CD14-positive monocyte (primary cell): ENCODE results near the gene ZNF511. TPM values are rescaled to one million over a fixed set of nuclear protein-coding genes. Genes with fewer than 3 reads are reported as not detected.

ENCODE experiments used
- DNase-seq, 3 donors: peaks; one replicate each; pipeline ENCODE4 v3.0.0-alpha.2; 2011 to 2022
- H2AFZ ChIP-seq: 2 replicates; pipeline ENCODE4 v1.6.0; 2012; ENCODE audit warnings: mild to moderate bottlenecking, low read depth, low read length, inconsistent platforms; ENCODE audit not compliant: insufficient read depth, poor library complexity, severe bottlenecking
- H3K27ac ChIP-seq, 2 donors: 1 replicate in 1 of 2; 2 replicates in 1 of 2; pipeline ENCODE4 v1.5.1; 2012 to 2013; ENCODE audit warnings: low read length in 2 of 2, control low read depth in 1 of 2, inconsistent platforms in 1 of 2, low read depth in 1 of 2, mild to moderate bottlenecking in 1 of 2
- H3K27me3 ChIP-seq, 2 donors: one replicate each; pipeline versions ENCODE4 v1.6.0 to v1.6.1; 2011 to 2013; ENCODE audit warnings: low read length in 2 of 2; ENCODE audit not compliant: control insufficient read depth in 2 of 2, insufficient read depth in 2 of 2
- H3K36me3 ChIP-seq, 2 donors: replicated peaks in 1 of 2; 1 replicate in 1 of 2; 2 replicates in 1 of 2; pipeline versions ENCODE4 v1.5.1 to v1.6.1; 2012 to 2013; ENCODE audit warnings: low read length in 2 of 2, control low read depth in 1 of 2, inconsistent platforms in 1 of 2, mild to moderate bottlenecking in 1 of 2; ENCODE audit not compliant: insufficient read depth in 2 of 2, control insufficient read depth in 1 of 2
- H3K4me1 ChIP-seq, 2 donors: 1 replicate in 1 of 2; 2 replicates in 1 of 2; pipeline versions ENCODE4 v1.5.1 to v1.6.1; 2012 to 2013; ENCODE audit warnings: low read length in 2 of 2, control low read depth in 1 of 2, inconsistent platforms in 1 of 2, mild to moderate bottlenecking in 1 of 2, moderate library complexity in 1 of 2; ENCODE audit not compliant: insufficient read depth in 2 of 2, control insufficient read depth in 1 of 2
- H3K4me2 ChIP-seq: replicated peaks from 2 replicates; pipeline ENCODE3; 2012; ENCODE audit warnings: low read length, moderate library complexity, mild to moderate bottlenecking; ENCODE audit not compliant: poor library complexity, severe bottlenecking; ENCODE audit errors: extremely low read depth
- H3K4me3 ChIP-seq, 3 experiments: fragments of 200-600 bp in 1 of 3; sonication (generic) in 1 of 3; replicated peaks in 1 of 3; 1 replicate in 2 of 3; 2 replicates in 1 of 3; pipeline ENCODE4 v1.5.1; 2011 to 2013; ENCODE audit warnings: low read length in 3 of 3, mild to moderate bottlenecking in 3 of 3, control low read depth in 2 of 3, low read depth in 2 of 3, inconsistent platforms in 1 of 3, moderate library complexity in 1 of 3
- H3K79me2 ChIP-seq: 2 replicates; pipeline ENCODE4 v1.6.0; 2012; ENCODE audit warnings: mild to moderate bottlenecking, control low read depth, inconsistent platforms, low read length, moderate library complexity; ENCODE audit not compliant: insufficient read depth
- H3K9ac ChIP-seq: 2 replicates; pipeline ENCODE4 v1.6.0; 2017; ENCODE audit warnings: low read length, mild to moderate bottlenecking; ENCODE audit not compliant: insufficient read depth, poor library complexity, severe bottlenecking
- H3K9me3 ChIP-seq, 2 donors: replicated peaks in 1 of 2; 1 replicate in 1 of 2; 2 replicates in 1 of 2; pipeline versions ENCODE4 v1.5.1 to v1.6.1; 2012 to 2013; ENCODE audit warnings: low read length in 2 of 2, control low read depth in 1 of 2; ENCODE audit not compliant: control insufficient read depth in 1 of 2, insufficient read depth in 1 of 2
- H4K20me1 ChIP-seq: 2 replicates; pipeline ENCODE4 v1.6.0; 2012; ENCODE audit warnings: mild to moderate bottlenecking, low read length, control low read depth, moderate library complexity; ENCODE audit not compliant: insufficient read depth
- H3K27ac Mint-ChIP-seq, 7 donors: one replicate each; pipeline ENCODE4 v1.8.0; 2020; ENCODE audit warnings: mild to moderate bottlenecking in 7 of 7, mixed read lengths in 7 of 7, moderate library complexity in 6 of 7, inconsistent platforms in 2 of 7
- H3K27me3 Mint-ChIP-seq, 3 donors: one replicate each; pipeline ENCODE4 v1.8.0; 2021 to 2022; ENCODE audit warnings: low read depth in 3 of 3, mild to moderate bottlenecking in 3 of 3, mixed read lengths in 3 of 3, moderate library complexity in 3 of 3, inconsistent platforms in 1 of 3
- H3K36me3 Mint-ChIP-seq, 2 donors: one replicate each; pipeline ENCODE4 v1.8.0; 2020; ENCODE audit warnings: mixed read lengths in 2 of 2, inconsistent platforms in 1 of 2, mild to moderate bottlenecking in 1 of 2
- H3K4me1 Mint-ChIP-seq: one replicate; pipeline ENCODE4 v1.8.0; 2020; ENCODE audit warnings: mild to moderate bottlenecking, mixed read lengths
- H3K4me3 Mint-ChIP-seq, 2 donors: one replicate each; pipeline ENCODE4 v1.8.0; 2020; ENCODE audit warnings: mild to moderate bottlenecking in 2 of 2, mixed read lengths in 2 of 2, moderate library complexity in 1 of 2
- H3K9me3 Mint-ChIP-seq, 7 donors: one replicate each; pipeline ENCODE4 v1.8.0; 2020 to 2022; ENCODE audit warnings: mixed read lengths in 7 of 7, mild to moderate bottlenecking in 6 of 7, moderate library complexity in 6 of 7, inconsistent platforms in 2 of 7
- CTCF ChIP-seq: fragments of 200-600 bp; IDR thresholded peaks from one replicate; pipeline ENCODE4 v1.8.0; 2022; ENCODE audit warnings: antibody characterized with exemption, mild to moderate bottlenecking
- WGBS: methylation state at CpG from one replicate; pipeline ENCODE4 v1.1.5; 2013; ENCODE audit warnings: missing lambda C conversion rate; ENCODE audit not compliant: insufficient coverage; 5-methylcytosine and 5-hydroxymethylcytosine counted together
- intact Hi-C, 2 donors: fragments of 100-400 bp; cut with micrococcal nuclease; formaldehyde crosslinking; loops; one replicate each; pipeline versions ENCODE4 v1.15.0 to v1.15.1; 2023
- polyA plus RNA-seq, 3 donors: library from polyadenylated mRNA; depleted of rRNA in 1 of 3; unstranded in 2 of 3; stranded (reverse) in 1 of 3; fragments of 300-500 nt in 2 of 3; fragments of >200 nt in 1 of 3; fragmentation: Illumina TruSeq in 2 of 3; gene quantifications; 1 replicate in 2 of 3; 2 replicates in 1 of 3; pipeline ENCODE4 v1.2.3, GENCODE V29; 2012 to 2021

ZNF511 gene
- polyA plus RNA-seq, 3 donors: 30.3 to 118 (median 84.7) TPM

- Histone ChIP-seq H3K79me2 (no peaks in the 10 kb centered on the region), H3K27ac (peak overlapping the region; percentile 77 to 91), H3K4me1 (peaks cover 86 to 93% of the 10 kb centered on the region in 2 donors), H3K4me3 (peak overlapping the region; percentile 33 to 79 (median 40)), H3K9me3 (no peaks in the 10 kb centered on the region), H3K4me2 (peak overlapping the region; percentile 79), H3K27me3 (no peaks in the 10 kb centered on the region), H3K36me3 (peaks cover 11 to 22% of the 10 kb centered on the region in 2 donors), H4K20me1 (peaks cover 3% of the 10 kb centered on the region), H2AFZ (peak overlapping the region; percentile 57), H3K9ac (peak overlapping the region; percentile 82)
- WGBS: 13% methylated on average over 39 of the region's 50 CpGs
- TF ChIP-seq CTCF: no peak
- H3K9me3 Mint-ChIP-seq: no peaks in the 10 kb centered on the region
- H3K36me3 Mint-ChIP-seq: peaks cover 21 to 32% of the 10 kb centered on the region in 2 donors
- H3K27me3 Mint-ChIP-seq: peaks cover 0 to 7% (median 2%) of the 10 kb centered on the region in 3 donors
- peak overlapping the region; percentile 91 to 99 (median 98) for H3K27ac Mint-ChIP-seq
- H3K4me1 Mint-ChIP-seq: peaks cover 81% of the 10 kb centered on the region
- peak overlapping the region; percentile 73 to 75 for H3K4me3 Mint-ChIP-seq
- intact Hi-C loops: loop anchor here in 1 of 2 donors (5.0 kb wide), 1 partner anchor 46 kb away; the partner anchor contains the start of genes TUBGCP2 and ZNF511
- peak; percentile 58 to 77 (median 59) for DNase-seq
Observed at GRCh38 chr10:133260895-133261725, 47.6 kb upstream of the ZNF511 start.

DNA sequence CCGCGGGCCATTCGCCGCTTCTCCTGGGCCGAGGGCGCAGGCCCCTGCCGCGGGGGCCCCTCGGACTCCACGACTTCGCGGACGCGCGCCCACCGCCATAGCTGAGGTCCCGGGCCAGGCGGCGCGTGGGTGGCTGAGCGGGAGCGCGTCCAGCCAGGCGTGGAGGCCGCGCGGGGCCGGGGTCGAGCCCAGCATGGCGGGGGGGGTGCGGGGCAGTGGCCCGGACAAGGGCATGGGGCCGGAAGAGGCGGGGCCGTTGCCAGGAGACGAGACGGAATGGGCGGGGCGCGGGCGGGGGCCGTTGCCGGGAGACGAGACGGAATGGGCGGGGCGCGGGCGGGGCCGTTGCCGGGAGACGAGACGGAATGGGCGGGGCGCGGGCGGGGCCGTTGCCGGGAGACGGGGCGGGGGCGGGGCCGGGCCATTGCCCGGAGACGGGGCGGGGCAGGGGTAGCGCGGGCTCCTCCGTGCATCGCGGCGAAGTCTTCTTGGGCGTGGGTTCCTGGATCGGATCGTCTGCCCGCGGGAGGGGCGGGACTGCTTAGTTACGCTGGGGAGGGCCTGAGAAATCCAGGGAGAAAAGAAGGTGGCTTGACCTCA is 46.9 kb upstream of the ZNF511 start:
- Histone ChIP-seq H3K79me2 (no peaks in the 10 kb centered on the region), H3K4me1 (peaks cover 84 to 92% of the 10 kb centered on the region in 2 donors), H3K36me3 (peaks cover 15 to 29% of the 10 kb centered on the region in 2 donors), H3K27me3 (no peaks in the 10 kb centered on the region), H3K4me3 (peak overlapping the region; percentile 33 to 79 (median 40)), H3K9ac (peak overlapping the region; percentile 82), H4K20me1 (peaks cover 4% of the 10 kb centered on the region), H3K9me3 (no peaks in the 10 kb centered on the region), H3K27ac (peak overlapping the region; percentile 77 to 91), H3K4me2 (peak overlapping the region; percentile 79), H2AFZ (peak overlapping the region; percentile 57)
- intact Hi-C loops: loop anchor here in 1 of 2 donors (5.0 kb wide), 1 partner anchor 45 kb away; the partner anchor contains the start of genes TUBGCP2 and ZNF511
- Mint-ChIP-seq H3K27me3 (peaks cover 0 to 6% (median 1%) of the 10 kb centered on the region in 3 donors), H3K9me3 (no peaks in the 10 kb centered on the region), H3K36me3 (peaks cover 23 to 37% of the 10 kb centered on the region in 2 donors), H3K4me1 (peaks cover 79% of the 10 kb centered on the region), H3K4me3 (peak overlapping the region; percentile 46 to 56), H3K27ac (peak overlapping the region; percentile 68 to 99 (median 96))
- TF ChIP-seq CTCF: no peak
- DNase-seq: peak; percentile 81 to 89 (median 89)
- under 1% methylated on average over 56 of the region's 79 CpGs for WGBS
